Activated CD4-positive, alpha-beta T cell treated with anti-CD3 and anti-CD28 coated beads, Interleukin-2, amount 10 ng/mL, durations not matched to agents 7 days and 5 days (primary cell): Measurements from ENCODE around the gene ACVR2B. TPM values are rescaled to one million over a fixed set of nuclear protein-coding genes. Genes with fewer than 3 reads are reported as not detected.
A peak's percentile ranks its signal among the peaks of the same experiment; 100 is the strongest.

Source experiments
- CTCF ChIA-PET: fragments of 350-600 bp; sonication (Branson Sonifier 250); formaldehyde crosslinking; loops from one replicate; lab custom pipeline; 2021; ENCODE audit warnings: antibody characterized with exemption; lab: Charles Lee
- POLR2A ChIA-PET: fragments of 350-600 bp; sonication (Branson Sonifier 250); formaldehyde crosslinking; loops from one replicate; lab custom pipeline; 2021; ENCODE audit warnings: antibody characterized with exemption; lab: Charles Lee
- DNase-seq: peaks from one replicate; pipeline ENCODE4 v3.0.0-alpha.2; 2020
- H3K27ac Mint-ChIP-seq: one replicate; pipeline ENCODE4 v1.8.0; 2021; ENCODE audit warnings: mild to moderate bottlenecking, moderate library complexity, mixed read lengths
- H3K27me3 Mint-ChIP-seq: one replicate; pipeline ENCODE4 v1.8.0; 2021; ENCODE audit warnings: mixed read lengths
- H3K36me3 Mint-ChIP-seq: one replicate; pipeline ENCODE4 v1.8.0; 2021; ENCODE audit warnings: low read depth, mixed read lengths
- H3K4me1 Mint-ChIP-seq: one replicate; pipeline ENCODE4 v1.8.0; 2021; ENCODE audit warnings: mixed read lengths
- H3K4me3 Mint-ChIP-seq: one replicate; pipeline ENCODE4 v1.8.0; 2021; ENCODE audit warnings: mild to moderate bottlenecking, moderate library complexity, mixed read lengths
- H3K9me3 Mint-ChIP-seq: one replicate; pipeline ENCODE4 v1.8.0; 2021; ENCODE audit warnings: mixed read lengths
- total RNA-seq, 2 experiments: library from RNA; stranded (reverse); gene quantifications; one replicate each; pipeline ENCODE4 v1.2.3, GENCODE V29; 2021

Gene ACVR2B
- total RNA-seq, 2 experiments from 2014 or later = 6.0 to 6.6 TPM

GRCh38 chr3:38450853-38451252 is 2.8 kb upstream of the ACVR2B start:
- H3K36me3 Mint-ChIP-seq = peaks cover 3% of the 10 kb centered on the region
- DNase-seq = no peak
- H3K27ac Mint-ChIP-seq = no peak overlapping the region
- CTCF ChIA-PET = no interaction called here
- no peak overlapping the region for H3K4me3 Mint-ChIP-seq
- POLR2A ChIA-PET = no interaction called here
- H3K4me1 Mint-ChIP-seq = peaks cover 19% of the 10 kb centered on the region
- peaks cover 10% of the 10 kb centered on the region for H3K9me3 Mint-ChIP-seq
- H3K27me3 Mint-ChIP-seq = peaks cover 4% of the 10 kb centered on the region

DNA sequence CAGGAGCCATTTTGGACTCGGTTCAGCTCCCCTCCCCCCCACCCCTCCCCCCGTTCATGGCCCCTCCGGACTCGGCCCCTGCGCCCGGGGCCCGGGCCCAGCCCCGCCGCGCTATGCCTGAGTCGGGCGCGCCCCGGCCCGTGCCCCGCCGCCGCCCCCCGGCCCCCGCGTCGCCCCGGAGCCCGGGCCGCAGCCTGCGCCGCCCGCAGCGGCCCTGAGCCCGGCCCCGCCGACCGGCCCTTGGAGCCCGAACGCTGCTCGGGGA is 155 bp downstream of the ACVR2B start:
- CTCF ChIA-PET = interaction anchor here (0.9 kb wide), 1 partner anchor 36 kb away, joined by 3 read pairs; no protein-coding TSS in a partner anchor
- H3K27me3 Mint-ChIP-seq = peaks cover 7% of the 10 kb centered on the region

GRCh38 chr3:38454178-38454883 is 641 bp downstream of the ACVR2B start:
- H3K27me3 Mint-ChIP-seq = peaks cover 7% of the 10 kb centered on the region
- peak overlapping the region; percentile 88 for H3K4me3 Mint-ChIP-seq
- ChIA-PET CTCF (interaction anchor here (0.6 to 2.1 kb wide), 3 partner anchors 11 to 97 kb away, joined by 3 to 8 read pairs (median 4); partner anchors contain the start of gene EXOG), POLR2A (no interaction called here)
- H3K27ac Mint-ChIP-seq = peak overlapping the region; percentile 88
- peaks cover 25% of the 10 kb centered on the region for H3K4me1 Mint-ChIP-seq
- peak; percentile 49 for DNase-seq
- H3K9me3 Mint-ChIP-seq = peaks cover 10% of the 10 kb centered on the region
- H3K36me3 Mint-ChIP-seq = peaks cover 3% of the 10 kb centered on the region

More for the DNA sequence above, 155 bp downstream of the ACVR2B start:
- POLR2A ChIA-PET = no interaction called here
- DNase-seq = no peak
- peak overlapping the region; percentile 88 for H3K4me3 Mint-ChIP-seq
- H3K9me3 Mint-ChIP-seq = peaks cover 10% of the 10 kb centered on the region
- H3K36me3 Mint-ChIP-seq = peaks cover 3% of the 10 kb centered on the region
- H3K4me1 Mint-ChIP-seq = peaks cover 25% of the 10 kb centered on the region
- H3K27ac Mint-ChIP-seq = peak overlapping the region; percentile 13

DNA sequence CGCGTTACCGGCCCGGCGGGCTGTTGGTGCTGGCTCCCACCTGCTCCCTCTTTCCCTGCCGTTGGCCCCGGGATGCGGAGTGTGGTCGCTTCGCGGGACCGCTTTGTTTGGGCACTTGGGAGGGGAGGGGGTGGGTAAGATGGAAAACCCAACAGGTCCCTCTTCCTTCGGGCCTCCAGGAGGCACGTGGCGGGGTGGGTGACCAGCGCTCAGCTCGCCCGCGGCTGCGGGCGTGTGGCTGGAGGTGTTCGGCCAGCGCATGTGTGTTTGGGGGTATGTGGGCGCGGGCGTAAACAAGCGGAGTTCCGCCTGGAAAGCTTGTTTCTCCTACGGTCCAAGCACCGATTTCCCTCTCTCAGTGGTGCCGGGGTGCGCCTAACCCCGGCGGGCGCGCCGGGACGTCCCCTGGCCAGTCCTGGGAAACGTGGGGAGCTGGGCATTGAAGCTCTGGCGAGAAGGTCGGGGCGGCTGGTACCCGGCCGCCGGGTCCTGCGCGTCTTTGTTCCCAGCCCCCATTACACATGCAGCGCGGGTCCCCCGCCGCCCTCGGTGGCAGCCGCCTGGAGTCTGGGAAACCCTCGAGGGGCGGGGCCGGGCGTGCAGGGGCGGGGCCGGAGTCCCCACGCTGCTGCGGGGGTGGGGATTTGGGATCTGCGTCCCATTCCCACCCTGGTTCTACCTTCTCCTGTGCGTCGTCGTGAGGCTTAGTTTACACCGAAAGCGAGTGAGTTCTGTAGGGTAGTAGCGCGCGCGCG is 1.4 kb downstream of the ACVR2B start:
- H3K4me3 Mint-ChIP-seq = peak overlapping the region; percentile 88
- no peak for DNase-seq
- ChIA-PET CTCF (interaction anchor here (0.6 to 2.1 kb wide), 7 partner anchors 10 to 129 kb away, joined by 3 to 8 read pairs (median 4); partner anchors contain the start of gene EXOG), POLR2A (no interaction called here)
- peak overlapping the region; percentile 88 for H3K27ac Mint-ChIP-seq
- H3K4me1 Mint-ChIP-seq = peaks cover 25% of the 10 kb centered on the region
- peaks cover 7% of the 10 kb centered on the region for H3K27me3 Mint-ChIP-seq
- H3K36me3 Mint-ChIP-seq = peaks cover 3% of the 10 kb centered on the region
- H3K9me3 Mint-ChIP-seq = peaks cover 10% of the 10 kb centered on the region

DNA sequence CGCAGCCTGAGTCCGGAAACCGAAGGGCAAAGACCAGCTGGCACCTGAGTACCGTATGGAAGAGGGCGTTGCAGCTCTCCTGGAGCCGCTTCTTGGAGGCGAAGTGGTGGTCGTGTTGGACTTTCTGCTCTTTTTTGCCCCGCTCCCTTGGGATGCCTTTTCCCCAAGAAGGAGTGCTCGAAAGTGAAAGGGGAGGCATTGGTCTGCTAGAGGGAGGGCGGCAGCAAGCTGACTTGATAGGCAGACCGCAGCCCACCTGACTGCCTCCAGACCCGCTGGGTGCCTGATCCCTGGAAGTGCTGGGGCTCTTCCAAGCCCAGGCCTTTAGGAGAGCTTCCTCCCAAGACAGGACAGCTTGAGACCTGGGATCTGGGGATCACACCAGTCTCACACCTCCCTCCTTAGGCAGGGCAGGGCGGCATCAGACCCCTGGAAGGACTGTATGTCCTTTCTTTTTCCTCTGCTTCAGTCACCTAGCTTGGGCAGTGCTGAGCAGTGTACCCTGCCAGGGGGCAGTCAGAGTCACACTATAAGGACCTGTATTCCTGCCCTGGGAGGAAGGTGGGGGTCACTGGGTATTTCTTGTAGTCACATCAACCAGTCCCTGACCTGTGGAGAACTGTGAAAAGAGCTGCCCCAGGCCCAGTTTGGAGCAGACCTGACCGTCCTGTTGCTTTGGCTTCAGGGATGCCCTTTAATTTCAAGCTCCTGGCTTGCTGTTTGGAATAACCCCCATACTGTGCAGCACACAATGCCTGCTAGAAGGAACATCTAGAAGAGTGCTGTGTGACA is 2.1 kb downstream of the ACVR2B start:
- Mint-ChIP-seq H3K27me3 (peaks cover 7% of the 10 kb centered on the region), H3K27ac (peak overlapping the region; percentile 76), H3K9me3 (peaks cover 6% of the 10 kb centered on the region), H3K4me1 (peaks cover 25% of the 10 kb centered on the region), H3K36me3 (peaks cover 2% of the 10 kb centered on the region), H3K4me3 (peak overlapping the region; percentile 88)
- CTCF ChIA-PET = interaction anchor here (0.7 to 2.1 kb wide), 8 partner anchors 9 to 130 kb away, joined by 3 to 8 read pairs (median 4); partner anchors contain the start of genes EXOG and XYLB
- peak; percentile 58 for DNase-seq
- POLR2A ChIA-PET = no interaction called here

- no peak overlapping the region for H3K4me3 Mint-ChIP-seq
- POLR2A ChIA-PET = no interaction called here
- CTCF ChIA-PET = interaction anchor here (1.2 to 1.8 kb wide), 2 partner anchors 11 to 89 kb away, joined by 3 to 8 read pairs; no protein-coding TSS in a partner anchor
- no peak for DNase-seq
- peaks cover 24% of the 10 kb centered on the region for H3K4me1 Mint-ChIP-seq
- peaks cover 7% of the 10 kb centered on the region for H3K27me3 Mint-ChIP-seq
- no peak overlapping the region for H3K27ac Mint-ChIP-seq
- no peaks in the 10 kb centered on the region for H3K36me3 Mint-ChIP-seq
- no peaks in the 10 kb centered on the region for H3K9me3 Mint-ChIP-seq
These were observed 3.7 kb downstream of the ACVR2B start for GRCh38 chr3:38457111-38458003.

GRCh38 chr3:38458796-38459498 is 5.3 kb downstream of the ACVR2B start:
- H3K27ac Mint-ChIP-seq = no peak overlapping the region
- POLR2A ChIA-PET = no interaction called here
- peaks cover 14% of the 10 kb centered on the region for H3K4me1 Mint-ChIP-seq
- CTCF ChIA-PET = interaction anchor here (1.7 to 1.8 kb wide), 2 partner anchors 10 to 12 kb away, joined by 3 to 8 read pairs; no protein-coding TSS in a partner anchor
- H3K4me3 Mint-ChIP-seq = no peak overlapping the region
- H3K36me3 Mint-ChIP-seq = no peaks in the 10 kb centered on the region
- H3K9me3 Mint-ChIP-seq = no peaks in the 10 kb centered on the region
- peaks cover 7% of the 10 kb centered on the region for H3K27me3 Mint-ChIP-seq
- no peak for DNase-seq

DNA sequence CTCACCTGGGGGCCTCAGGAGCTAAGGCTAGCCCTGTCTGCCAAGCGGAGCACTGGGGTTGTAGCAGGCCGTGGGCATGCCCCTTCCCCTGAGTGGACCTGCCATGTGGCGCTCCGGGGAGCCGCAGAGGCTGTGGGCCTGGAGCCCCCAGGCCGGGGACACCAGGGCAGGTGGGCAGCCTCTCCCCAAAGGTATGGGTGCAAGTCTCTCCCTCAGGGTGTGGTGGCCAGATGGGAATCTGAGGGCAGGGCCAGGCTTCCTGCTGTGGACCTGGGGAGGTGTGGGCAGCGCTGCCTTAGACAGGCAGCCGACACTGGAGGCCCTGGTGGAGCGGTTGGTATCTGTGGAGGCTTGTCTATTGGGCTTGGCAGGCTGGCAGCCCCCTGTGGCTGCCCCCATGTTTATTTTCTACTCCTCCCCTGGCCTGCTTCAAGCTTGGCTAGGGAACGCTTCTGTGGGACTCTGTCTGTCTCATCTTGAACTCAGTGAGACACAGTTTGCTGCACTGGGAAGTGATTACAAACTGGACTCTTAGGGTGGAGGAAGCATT is 5.9 kb downstream of the ACVR2B start:
- Mint-ChIP-seq H3K9me3 (no peaks in the 10 kb centered on the region), H3K4me1 (peaks cover 12% of the 10 kb centered on the region), H3K36me3 (no peaks in the 10 kb centered on the region), H3K27me3 (peaks cover 5% of the 10 kb centered on the region), H3K27ac (no peak overlapping the region), H3K4me3 (no peak overlapping the region)
- ChIA-PET POLR2A (no interaction called here), CTCF (interaction anchor here (1.7 kb wide), 1 partner anchor 12 kb away, joined by 3 read pairs; no protein-coding TSS in a partner anchor)
- no peak for DNase-seq

DNA sequence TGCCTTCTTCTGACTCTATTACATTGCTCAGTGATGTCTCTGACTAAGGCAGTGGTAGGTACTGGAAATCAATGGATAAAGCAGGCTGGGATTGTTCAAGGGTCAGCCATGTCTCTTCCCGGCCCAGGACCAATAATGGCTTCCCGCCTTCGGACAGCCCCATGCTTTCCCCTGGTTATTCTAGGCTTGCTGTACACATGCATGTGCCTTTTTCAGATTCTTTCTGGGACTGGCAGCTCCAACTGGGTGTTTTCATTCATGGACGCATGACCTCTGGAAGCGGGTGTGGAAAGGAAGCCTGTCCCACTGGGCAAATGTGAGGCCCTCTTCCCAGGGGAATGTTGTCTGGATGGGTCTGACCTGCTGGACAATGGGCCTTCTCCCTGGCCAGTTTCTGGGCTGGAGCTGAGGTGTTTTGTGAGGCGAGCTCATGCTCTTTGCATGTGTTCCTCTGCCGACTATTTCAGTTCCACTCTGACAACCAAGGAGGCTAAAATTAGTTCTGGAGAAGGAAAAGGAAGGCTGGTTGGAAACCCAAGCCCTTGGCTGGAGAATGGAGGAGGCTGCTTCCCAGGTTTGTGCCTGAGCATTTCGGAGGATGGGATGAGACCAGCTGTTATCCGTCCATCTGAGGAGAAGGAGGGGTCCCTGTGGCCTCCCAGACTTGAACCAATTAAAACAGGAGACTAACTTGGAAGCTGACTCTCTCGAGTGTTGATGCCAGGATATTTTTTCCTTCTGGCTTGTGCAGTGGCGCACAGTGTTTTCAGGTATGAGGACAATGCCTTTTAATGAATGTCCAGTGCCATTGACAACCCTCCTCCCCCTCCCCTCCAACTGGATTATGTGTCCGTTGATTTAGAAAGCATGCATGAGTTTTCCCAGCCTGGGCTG is 6.9 kb downstream of the ACVR2B start:
- CTCF ChIA-PET = interaction anchor here (1.7 kb wide), 1 partner anchor 10 kb away, joined by 3 read pairs; no protein-coding TSS in a partner anchor
- Mint-ChIP-seq H3K36me3 (peaks cover 2% of the 10 kb centered on the region), H3K4me1 (peaks cover 8% of the 10 kb centered on the region), H3K27me3 (peaks cover 3% of the 10 kb centered on the region), H3K27ac (peak overlapping the region; percentile 31), H3K4me3 (no peak overlapping the region), H3K9me3 (peaks cover 3% of the 10 kb centered on the region)
- DNase-seq = no peak
- POLR2A ChIA-PET = no interaction called here

DNA sequence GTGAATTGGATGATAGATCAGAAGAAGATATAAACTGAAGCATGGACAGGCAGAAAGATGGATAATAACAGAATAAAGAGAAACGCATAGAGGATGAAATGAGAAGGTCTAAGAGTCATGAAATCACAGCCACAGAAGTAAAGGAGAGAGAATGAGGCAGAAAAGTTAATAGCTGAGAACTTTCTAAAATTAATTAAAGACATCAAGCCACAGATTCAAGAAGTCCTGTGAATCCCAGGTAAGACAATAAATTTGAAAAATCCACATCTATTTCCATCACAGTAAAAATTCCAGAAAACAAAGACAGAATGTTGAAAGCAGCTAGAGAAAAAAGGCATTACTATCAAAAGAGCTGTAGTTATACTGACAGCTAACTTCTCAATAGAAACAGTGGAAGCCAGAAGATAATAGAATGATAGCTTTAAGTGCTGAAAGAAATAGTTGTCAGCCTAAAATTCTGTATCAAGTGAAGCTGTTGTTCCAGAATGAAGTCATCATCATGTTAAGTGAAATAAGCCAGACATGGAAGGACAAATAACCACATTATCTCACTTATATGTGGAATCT is 12.0 kb downstream of the ACVR2B start:
- H3K4me3 Mint-ChIP-seq = no peak overlapping the region
- ChIA-PET CTCF (interaction anchor here (0.6 to 1.9 kb wide), 5 partner anchors 10 to 169 kb away, joined by 3 to 4 read pairs (median 3); partner anchors contain the start of gene XYLB), POLR2A (no interaction called here)
- H3K9me3 Mint-ChIP-seq = peaks cover 29% of the 10 kb centered on the region
- no peaks in the 10 kb centered on the region for H3K4me1 Mint-ChIP-seq
- DNase-seq = no peak
- no peaks in the 10 kb centered on the region for H3K27me3 Mint-ChIP-seq
- peaks cover 20% of the 10 kb centered on the region for H3K36me3 Mint-ChIP-seq
- H3K27ac Mint-ChIP-seq = no peak overlapping the region
